ENCODE measurements around the gene CCDC3.

DNA sequence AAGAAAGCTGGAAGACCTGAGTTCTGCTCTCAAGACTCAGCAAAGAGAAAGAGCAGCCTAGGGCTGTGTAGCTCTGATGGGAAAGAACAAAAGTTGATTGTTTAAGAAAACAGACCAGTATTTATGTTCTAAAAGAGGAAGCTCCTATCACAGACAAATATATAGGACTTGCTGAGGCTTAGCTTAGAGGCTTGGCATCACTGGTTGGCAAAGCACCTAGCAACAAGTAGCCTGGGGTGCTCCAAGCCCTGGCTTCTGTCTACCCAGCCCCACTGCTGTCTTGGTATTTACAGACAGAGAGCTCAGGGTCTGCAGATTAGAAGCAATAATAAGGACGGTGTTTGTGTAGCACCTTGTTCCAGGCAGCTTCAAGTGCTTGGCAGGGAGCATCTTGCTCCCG is 36.9 kb upstream of the CCDC3 start:
- TF ChIP-seq, protein P1, sequence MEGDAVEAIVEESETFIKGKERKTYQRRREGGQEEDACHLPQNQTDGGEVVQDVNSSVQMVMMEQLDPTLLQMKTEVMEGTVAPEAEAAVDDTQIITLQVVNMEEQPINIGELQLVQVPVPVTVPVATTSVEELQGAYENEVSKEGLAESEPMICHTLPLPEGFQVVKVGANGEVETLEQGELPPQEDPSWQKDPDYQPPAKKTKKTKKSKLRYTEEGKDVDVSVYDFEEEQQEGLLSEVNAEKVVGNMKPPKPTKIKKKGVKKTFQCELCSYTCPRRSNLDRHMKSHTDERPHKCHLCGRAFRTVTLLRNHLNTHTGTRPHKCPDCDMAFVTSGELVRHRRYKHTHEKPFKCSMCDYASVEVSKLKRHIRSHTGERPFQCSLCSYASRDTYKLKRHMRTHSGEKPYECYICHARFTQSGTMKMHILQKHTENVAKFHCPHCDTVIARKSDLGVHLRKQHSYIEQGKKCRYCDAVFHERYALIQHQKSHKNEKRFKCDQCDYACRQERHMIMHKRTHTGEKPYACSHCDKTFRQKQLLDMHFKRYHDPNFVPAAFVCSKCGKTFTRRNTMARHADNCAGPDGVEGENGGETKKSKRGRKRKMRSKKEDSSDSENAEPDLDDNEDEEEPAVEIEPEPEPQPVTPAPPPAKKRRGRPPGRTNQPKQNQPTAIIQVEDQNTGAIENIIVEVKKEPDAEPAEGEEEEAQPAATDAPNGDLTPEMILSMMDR (IDR thresholded peaks at IDR 0.05), result no peak
- no peak for TF ChIP-seq ZBTB33 (IDR thresholded peaks at IDR 0.05; ENCODE audit: borderline replicate concordance, low read depth)
- TF ChIP-seq MEF2A (IDR thresholded peaks at IDR 0.05; ENCODE audit: borderline replicate concordance, low read depth), result no peak
- no peak for TF ChIP-seq RAD21 (IDR thresholded peaks at IDR 0.05; ENCODE audit: low read length)
- no peak for TF ChIP-seq GATA2 (CRISPR knock-in tag; IDR thresholded peaks at IDR 0.05)
- TF ChIP-seq RFX5 (IDR thresholded peaks at IDR 0.05; ENCODE audit: low read length), result no peak
- TF ChIP-seq REST (IDR thresholded peaks at IDR 0.05; ENCODE audit: low read depth, low read length), result no peak
- TF ChIP-seq SIN3A (IDR thresholded peaks at IDR 0.05; ENCODE audit: borderline replicate concordance, low read depth, low read length), result no peak
- no peak for TF ChIP-seq USF1 (IDR thresholded peaks at IDR 0.05; ENCODE audit: borderline replicate concordance, low read depth)

Measured in SK-N-SH (cell line).